Activated CD4-positive, alpha-beta T cell treated with anti-CD3 and anti-CD28 coated beads for 4 hours (primary cell): ENCODE measurements around the gene DKKL1.

Experiments used
- DNase-seq, 2 donors: peaks; one replicate each; pipeline ENCODE4 v3.0.0-alpha.2; 2020

Gene DKKL1

DNA sequence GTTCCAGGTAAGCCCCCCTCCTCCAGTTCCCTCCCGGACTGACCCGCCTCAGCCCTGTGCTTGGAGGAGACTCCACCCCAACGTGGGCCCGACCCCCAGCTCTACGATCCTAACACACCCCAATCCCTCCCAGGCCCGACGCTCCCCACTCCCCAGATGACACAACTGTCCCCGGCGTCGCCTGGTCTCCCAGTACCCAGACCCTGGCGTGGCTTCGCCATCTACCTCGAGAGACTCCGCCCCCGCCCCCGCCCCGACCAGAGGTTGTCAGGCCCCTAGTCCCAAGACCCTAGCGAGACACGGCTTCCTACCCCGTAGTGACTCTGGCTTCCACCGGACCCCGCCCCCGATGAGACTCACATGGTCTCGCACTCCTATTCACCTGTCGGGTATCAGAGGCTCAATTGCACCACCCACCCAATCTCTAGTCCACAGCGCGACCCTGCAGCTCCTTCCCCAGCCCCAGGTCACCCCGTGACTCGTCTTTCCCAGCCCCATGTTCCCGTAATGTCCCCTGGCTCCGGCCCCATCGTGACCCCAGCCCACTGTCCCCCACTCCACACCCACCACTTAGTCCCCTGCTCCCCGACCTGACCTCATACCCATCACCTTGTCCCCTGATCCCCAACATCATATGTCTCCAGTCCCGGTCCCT, 25.5 kb upstream of the DKKL1 start:
- no peak for DNase-seq

DNA sequence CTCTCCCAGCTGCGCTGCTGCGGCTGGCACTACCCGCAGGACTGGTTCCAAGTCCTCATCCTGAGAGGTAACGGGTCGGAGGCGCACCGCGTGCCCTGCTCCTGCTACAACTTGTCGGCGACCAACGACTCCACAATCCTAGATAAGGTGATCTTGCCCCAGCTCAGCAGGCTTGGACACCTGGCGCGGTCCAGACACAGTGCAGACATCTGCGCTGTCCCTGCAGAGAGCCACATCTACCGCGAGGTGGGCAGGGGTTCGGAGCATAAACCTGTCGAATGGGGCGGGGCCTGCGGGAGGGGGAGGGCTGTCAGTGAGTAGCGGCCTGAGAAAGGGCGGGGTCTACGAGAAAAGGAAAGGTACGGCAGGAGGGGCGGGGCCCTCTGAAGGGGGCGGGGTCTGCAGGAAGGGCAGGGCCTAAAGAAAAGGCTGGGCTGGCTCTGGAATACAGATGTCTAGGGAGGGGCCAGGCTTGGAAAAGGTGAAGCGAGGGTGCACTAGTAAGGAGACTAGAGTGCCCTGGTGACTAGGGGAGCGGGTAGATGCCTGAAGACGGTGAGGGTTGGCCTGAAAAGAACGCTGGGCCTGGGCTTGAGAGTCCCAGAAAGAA, 24.9 kb upstream of the DKKL1 start:
- no peak for DNase-seq

DNA sequence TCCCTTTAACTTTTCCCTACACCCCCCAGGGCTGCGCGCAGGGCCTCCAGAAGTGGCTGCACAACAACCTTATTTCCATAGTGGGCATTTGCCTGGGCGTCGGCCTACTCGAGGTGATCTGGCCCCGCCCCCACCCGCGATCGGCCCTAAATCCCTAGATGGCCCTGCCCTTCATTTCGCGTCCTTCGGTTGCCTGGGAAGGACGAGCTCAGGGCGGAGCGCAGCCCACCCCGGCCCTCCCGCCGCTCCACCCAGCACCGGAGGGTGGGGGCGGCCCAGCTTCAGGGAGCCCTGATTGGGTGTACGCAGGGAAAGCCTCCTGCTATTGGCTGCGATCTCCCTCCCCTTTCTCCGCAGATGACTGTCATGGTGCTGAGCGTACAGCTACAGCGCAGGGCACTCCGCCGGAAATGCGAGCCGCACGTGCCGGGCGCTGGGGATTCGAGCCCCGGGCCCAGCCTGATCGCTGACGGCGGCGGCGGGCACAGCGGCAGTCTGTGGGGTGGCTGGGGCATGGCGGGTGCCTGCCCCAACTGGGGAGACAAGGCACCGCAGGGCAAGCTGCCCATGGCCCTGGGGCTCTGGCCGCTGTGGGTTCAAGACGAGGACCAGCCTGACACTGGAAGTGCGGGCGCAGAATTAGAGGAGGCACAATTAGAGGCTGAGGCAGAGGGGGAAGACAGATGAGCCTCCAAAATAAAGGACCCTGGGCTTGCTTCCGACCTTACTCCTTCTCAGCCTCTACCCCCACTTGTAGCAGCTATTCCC, 24.2 kb upstream of the DKKL1 start:
- no peak for DNase-seq

DNA sequence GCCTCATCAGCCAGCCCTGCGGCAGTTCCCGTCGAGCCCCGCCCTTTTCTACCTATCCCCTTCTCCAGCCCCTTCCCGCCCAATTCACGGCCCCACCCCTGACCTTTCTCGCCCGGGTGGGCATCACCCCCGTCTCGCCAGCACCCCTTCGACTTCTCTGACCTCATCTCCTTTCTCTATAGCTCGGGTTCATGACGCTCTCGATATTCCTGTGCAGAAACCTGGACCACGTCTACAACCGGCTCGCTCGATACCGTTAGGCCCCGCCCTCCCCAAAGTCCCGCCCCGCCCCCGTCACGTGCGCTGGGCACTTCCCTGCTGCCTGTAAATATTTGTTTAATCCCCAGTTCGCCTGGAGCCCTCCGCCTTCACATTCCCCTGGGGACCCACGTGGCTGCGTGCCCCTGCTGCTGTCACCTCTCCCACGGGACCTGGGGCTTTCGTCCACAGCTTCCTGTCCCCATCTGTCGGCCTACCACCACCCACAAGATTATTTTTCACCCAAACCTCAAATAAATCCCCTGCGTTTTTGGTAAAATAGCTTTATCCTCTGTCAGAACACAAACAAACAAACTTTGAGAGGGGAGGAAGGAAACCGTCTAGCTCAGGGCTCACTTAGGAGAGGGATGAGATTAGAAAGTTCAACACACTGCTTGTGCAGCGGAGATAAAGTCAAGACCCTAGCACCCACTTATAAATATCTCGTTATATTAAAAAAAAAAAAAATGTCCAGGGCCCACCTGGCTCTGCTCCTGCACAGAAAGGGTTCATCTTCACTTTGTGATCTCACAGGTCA, 23.4 kb upstream of the DKKL1 start:
- no peak for DNase-seq

DNA sequence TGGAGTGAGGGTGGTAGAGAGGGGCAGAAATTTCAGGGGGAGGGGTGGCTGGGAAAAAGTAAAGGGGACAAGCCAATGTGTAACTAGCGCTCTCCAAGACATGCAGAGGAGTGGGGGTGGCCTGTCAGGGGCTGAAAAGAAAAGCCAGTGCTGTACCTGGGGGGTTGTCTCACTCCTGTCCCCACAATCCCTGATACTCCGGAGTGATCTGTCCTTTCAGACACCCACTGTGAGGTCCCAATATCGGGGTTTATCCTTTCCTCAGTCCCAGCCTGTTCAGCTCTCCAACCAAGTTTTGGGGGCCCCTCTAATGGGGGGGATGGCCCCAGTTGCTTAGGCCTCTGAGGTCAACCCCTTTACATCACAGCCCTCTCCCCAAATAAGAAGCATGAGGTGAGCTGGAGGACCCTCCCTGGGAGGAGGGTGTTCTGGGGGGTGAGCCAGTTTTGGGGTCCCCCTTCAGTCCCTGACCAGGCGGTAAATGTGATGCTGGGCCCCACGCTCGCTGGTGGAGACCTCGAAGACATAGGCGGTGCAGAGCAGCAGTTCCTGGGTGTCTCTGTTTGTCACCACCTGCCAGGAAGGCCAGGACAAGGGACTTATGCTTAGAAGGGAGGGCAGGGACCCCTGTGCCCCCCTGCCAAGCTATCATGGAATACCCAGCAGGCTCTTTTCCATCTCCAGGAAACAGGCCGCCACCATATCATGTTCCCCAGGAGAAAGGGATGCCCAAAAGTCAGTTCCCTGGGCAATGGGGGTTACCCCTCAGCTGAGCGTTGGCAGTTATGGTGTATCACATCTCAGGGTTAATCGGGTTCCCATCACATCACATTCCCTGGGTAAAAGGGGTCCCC, 22.6 kb upstream of the DKKL1 start:
- no peak for DNase-seq

DNA sequence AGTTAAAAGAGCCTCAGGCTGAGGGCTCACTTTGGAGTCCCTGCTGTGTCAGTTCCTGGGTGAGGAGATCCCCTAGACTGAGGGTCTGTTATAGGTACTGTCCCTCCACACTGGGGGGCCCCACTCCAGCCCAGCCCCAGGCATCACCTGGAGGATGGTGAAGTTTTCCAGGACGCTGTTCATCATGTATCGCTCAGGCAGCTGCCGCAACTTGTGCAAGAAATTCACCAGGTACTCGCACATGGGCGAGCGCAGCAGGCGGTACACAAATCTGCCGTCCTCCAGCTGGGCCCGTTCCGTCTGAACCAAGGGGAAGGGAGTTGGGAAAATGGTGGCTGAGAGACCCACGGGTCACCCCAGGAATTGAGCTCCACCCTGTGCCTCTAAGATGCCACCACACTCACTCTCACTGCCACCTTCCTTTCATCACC, 21.4 kb upstream of the DKKL1 start:
- no peak for DNase-seq

DNA sequence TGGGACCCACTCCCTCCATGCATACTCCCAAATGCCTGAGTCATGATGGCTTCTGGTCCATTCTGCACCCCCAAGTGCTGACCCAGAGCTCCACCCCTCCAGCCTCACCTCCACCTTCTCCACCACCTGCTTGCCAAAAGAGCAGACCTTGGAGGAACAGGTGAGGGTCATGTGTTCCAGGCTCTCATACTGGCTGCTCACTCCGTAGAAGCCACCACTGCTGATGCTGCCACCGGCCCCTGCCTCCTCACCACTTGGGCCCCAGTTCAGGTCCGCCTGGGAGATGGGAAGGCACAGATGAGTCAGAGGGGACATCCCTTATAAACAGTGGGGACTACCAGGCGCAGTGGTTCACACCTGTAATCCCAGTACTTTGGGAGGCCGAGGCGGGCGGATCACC, 20.6 kb upstream of the DKKL1 start:
- no peak for DNase-seq

DNA sequence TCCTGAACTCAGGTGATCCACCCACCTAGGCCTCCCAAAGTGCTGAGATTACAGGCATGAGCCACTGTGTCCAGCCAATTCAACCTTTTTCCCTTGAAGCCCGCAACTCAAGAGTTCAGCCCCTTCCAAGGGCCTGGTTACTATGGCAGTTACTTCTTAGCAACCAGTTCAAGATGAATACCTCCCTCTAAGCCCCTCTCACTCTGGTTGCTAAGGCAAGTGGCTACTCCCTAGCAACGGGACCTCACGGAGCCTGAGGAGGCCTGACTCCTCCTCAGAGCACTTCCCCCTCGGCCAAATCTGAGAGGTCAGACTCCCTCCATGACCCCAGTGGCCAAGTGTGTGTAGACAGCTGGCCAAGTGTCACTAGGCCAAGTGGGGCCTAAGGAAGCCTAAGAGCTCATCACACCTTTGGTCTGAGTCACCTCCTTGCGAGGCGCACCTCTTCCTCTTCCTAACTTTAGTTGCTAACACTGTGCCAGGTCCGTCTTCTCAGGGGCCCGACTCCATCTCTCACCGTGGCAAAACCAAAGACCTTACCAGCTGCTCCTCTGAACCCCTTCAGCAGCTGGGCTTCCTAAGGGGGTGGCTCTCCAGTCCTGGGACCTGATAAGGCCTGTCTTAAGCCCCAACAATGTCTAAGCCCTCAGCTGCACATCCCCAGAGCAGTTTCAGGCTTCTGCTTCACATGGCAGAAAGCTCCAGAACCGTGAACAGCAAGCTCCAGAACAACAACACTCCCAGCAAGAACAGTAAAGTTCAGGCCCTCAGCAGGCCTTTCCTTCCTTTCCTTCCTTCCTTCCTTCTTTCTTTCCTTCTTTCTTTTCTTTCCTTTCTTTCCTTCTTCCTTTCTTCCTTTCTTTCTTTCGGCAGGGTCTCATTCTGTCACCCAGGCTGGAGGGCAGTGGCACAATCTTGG, 18.9 kb upstream of the DKKL1 start:
- no peak for DNase-seq

DNA sequence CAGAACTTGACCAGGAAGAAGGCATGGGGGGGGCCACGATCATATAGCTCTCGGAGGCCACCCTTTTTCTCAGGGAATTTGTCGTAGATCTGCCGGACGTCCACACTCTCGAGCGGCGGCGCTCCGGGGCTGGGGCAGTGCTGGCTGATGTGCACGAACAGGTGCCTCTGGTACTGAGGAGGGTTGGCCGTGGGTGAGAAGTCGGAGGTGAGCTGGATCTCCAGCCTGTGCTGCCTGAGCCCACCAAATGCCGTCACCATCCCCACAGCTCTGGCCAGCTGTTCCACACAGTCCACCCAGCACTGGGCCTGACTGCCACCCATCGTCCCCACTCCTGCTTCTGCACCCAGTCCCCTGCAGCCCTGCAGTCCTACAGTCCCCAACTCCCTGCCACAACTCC, 16.5 kb upstream of the DKKL1 start:
- DNase-seq = no peak

DNA sequence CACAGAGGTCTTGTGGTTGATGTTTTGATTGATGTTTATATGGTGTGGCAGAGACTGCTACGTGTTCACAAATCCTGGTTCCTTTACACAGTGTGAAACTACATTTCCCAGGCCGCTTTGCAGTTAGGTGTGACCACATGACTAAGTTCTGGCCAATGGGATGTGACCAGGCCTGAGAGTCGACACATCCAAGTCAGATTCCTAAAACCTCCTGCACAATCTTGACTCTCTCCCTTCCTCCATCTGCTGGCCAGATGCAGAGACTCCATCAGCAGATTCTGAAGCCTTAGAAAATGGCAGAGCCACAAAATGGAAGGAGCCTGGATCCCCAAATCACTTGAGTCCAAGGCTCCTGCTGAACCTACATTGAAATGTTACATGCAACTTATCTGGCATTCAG, 15.8 kb upstream of the DKKL1 start:
- DNase-seq = no peak

DNA sequence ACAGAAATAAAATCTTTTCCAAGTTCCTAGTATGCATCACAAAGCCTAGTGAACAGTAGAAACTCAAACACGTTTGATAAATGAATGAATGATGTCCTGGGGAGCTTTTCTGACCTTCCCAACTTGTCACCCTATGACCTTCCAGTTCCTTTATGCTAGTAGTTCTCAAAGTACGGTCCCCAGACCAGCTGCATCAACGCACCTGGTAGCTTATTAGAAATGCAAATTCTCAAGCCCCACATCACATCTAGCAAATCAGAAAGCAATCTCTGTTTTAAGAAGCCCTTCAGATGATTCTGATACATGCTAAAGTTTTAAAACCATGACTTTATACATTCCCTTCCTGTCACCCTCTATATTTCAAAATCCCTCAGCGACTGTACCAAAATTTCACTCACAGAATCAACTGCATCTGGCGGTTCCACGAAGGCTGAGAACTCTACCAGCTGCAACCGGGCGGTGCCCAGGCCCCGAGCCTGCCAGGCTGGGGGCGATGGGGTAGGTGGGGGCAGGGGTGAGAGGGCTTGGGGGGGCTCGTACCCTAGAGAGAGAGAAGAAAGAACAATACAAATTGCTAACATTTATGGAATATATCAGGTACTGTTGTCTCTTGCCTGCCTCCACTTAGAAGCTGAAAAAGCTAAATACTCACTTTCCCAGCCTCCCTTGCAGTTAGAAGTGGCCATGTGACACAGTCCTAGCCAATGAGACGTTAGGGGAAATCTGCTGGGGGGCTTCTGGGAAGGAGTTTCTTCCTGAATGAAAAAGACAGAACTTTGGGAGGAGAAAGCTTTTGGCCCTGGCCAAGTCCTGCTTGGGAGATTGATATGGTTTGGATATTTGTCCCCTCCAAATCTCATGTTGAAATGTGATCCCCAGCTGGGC, 15.1 kb upstream of the DKKL1 start:
- DNase-seq = no peak

DNA sequence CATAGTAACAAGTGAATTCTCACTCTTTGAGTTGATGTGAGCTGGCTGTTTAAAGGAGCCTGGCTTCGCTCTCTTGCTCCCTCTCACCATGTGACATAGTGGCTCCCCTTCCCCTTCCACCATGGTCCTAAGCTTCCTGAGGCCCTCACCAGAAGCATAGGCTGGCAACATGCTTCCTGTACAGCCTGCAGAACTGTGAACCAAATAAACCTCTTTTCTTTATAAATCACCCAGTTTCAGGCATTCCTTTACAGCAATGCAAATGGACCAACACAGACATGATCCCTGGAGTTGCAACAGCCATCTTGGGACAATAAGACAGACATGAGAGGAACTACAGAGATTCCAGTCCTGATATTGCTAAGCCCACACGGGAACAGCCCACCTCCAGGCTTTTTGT, 14.1 kb upstream of the DKKL1 start:
- no peak for DNase-seq

DNA sequence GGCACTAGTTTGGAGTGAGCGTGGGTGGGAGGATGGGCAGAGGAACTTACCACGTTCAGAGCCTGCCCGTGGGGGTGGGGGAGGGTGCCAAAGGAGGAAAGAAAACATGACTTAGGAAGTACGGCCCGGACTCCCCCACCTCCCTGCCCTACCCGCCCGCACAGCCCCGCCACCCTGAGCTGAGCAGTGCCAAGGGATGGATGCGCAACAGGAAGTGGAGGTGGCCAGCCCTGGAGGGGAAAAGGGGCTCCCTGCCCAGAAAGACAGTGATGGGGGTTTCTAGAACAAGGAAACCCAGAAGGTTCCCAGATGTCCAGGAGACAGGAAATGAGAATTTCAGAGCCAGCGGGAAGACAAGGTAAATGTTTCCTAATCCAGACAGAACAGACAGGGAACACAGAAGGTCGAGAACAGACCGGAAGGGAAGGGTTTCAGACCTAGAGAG, 7.7 kb upstream of the DKKL1 start:
- DNase-seq = no peak

DNA sequence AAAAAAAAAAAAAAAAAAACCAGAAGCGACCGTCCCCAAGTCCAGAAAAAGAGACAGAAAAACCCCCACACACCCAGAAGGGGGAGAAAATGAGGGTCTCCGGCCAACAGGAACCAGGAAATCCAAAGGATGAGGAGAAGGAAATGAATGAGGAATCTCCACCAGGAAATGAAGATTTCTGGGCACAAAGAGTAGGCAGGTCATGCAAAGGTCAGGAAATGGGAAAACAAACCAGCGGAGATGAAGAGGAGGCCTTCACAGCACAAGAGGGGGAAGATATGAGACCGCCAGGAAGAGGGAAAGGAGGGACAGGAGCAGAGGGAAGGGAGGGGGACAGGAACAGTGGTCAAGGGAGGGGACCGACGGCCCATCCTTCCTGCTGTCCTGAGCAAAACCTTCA, 7.3 kb upstream of the DKKL1 start:
- no peak for DNase-seq

DNA sequence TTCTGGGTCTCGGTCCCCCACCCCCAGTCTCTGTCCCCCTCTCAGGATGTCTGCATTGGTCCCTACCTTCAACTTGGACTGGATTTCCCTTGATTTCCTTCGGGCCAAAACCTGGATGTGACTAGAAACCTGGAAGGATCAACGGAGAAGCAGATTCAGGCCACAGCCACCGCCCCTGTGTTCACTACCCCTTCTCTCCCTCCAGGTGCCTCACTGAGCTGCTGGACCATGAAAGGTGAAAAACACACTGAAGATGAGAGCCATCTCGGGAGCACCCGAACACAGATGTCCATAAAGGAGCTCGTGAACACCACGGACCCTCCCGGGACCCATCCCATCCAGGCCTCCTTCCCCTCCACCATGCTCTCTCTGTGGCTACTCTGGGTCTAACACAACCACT, 6.5 kb upstream of the DKKL1 start:
- DNase-seq = no peak

DNA sequence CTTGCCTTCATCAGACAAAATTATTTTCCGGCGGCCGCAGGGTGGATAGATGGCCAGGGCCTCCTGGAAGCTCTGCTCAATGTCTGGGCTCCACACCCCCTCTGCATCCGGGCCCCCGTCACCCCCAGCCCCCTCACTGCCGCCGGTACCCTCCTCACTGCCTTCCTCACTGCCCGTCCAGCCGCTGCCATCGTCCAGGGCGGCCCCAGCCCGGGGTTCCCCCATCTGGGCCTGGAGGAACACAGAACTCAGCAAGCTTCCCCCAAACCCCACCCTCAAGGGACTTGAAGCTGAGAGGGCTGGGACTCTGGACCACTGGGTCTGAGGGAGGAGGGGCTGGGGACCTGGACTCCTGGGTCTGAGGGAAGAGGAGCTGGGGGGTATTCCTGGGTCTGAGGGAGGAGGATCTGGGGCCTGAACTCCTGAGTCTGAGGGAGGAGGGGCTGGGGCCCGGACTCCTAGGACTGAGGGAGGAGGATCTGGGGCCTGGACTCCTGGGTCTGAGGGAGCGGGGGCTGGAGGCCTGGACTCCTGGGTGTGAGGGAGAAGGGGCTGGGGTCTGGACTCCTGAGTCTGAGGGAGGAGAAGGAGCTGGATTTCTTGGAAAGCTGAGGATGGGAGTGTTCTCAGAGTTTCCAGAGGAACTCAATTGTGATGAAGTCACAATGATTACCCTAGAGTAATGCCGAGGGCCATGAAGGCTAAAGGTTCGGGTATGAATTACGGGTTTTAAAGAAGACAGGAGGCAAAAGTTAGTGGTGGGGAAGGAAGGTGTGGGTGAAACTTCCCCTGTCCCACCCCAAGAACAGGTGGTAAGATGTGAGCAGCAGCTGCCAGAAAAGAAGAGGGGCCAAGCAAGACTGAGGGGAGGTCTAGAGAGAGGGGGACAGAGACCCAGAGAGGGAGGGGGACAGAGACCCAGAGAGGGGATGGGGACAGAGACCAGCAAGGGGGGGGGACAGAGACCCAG, 3.5 kb upstream of the DKKL1 start:
- no peak for DNase-seq

DNA sequence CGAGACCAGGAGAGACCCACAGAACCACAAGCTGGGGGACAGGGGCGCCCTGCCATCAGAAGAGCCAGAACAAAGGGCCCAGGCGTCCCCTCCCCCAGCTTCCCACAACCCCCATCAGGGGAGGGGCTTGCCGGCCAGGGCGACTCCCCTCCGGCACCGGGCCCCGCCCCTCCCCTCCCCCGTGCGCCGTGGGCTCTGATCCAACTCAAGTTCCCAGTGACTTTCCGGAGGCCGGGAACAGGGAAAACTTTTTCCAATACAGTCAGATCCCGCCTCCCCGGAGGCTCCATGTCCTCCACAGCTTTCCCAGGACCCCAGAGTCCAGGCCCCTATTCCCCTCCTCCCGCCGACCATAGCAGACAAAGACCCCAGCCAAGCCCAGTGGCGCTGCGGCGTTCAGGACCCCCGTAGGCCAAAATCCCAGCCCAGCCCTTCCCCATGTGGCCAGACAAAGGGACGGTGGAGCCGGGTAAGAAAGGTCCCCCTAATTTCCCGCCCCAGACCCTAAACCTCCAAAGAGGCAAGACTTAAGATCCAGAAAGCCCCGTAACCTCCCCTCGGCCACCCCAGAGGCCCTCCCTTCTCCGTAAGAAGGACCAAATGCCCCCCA, 2.1 kb upstream of the DKKL1 start:
- DNase-seq = no peak
